Activated naive CD4-positive, alpha-beta T cell (primary cell): ENCODE measurements around the gene EIF2B2.

Experiments
- DNase-seq, 4 experiments: peaks; one replicate each; lab custom pipeline; 2025; lab: John Stamatoyannopoulos, UW

EIF2B2 gene

GRCh38 chr14:74974364-74975058 lies 28.2 kb upstream of the EIF2B2 start:
- DNase-seq: no peak

GRCh38 chr14:74975059-74975810 lies 27.5 kb upstream of the EIF2B2 start:
- DNase-seq: no peak

- DNase-seq: no peak
Measured at GRCh38 chr14:74976264-74977113, 26.2 kb upstream of the EIF2B2 start.

- no peak for DNase-seq
Measured at GRCh38 chr14:74977164-74977900, 25.4 kb upstream of the EIF2B2 start.

- no peak for DNase-seq
Measured at GRCh38 chr14:74977901-74978385, 24.8 kb upstream of the EIF2B2 start.

- no peak for DNase-seq
Measured at GRCh38 chr14:74978416-74978947, 24.2 kb upstream of the EIF2B2 start.

GRCh38 chr14:74979029-74979428 lies 23.7 kb upstream of the EIF2B2 start:
- no peak for DNase-seq

GRCh38 chr14:74979442-74980397 lies 23.0 kb upstream of the EIF2B2 start:
- no peak for DNase-seq

- DNase-seq: no peak
Measured at GRCh38 chr14:74980398-74980730, 22.4 kb upstream of the EIF2B2 start.

GRCh38 chr14:74980731-74981461 lies 21.8 kb upstream of the EIF2B2 start:
- no peak for DNase-seq

- DNase-seq: no peak
Measured at GRCh38 chr14:74981462-74981782, 21.3 kb upstream of the EIF2B2 start.

- DNase-seq: no peak
Measured at GRCh38 chr14:74981833-74982232, 20.9 kb upstream of the EIF2B2 start.

- DNase-seq: no peak
Measured at GRCh38 chr14:74982661-74983060, 20.1 kb upstream of the EIF2B2 start.

GRCh38 chr14:74983343-74983742 lies 19.4 kb upstream of the EIF2B2 start:
- no peak for DNase-seq

- no peak for DNase-seq
Measured at GRCh38 chr14:74984236-74985027, 18.3 kb upstream of the EIF2B2 start.

GRCh38 chr14:74985028-74985310 lies 17.8 kb upstream of the EIF2B2 start:
- no peak for DNase-seq

- DNase-seq: no peak
Measured at GRCh38 chr14:74985806-74986205, 16.9 kb upstream of the EIF2B2 start.

- DNase-seq: no peak
Measured at GRCh38 chr14:74988131-74988530, 14.6 kb upstream of the EIF2B2 start.

GRCh38 chr14:74988993-74989392 lies 13.7 kb upstream of the EIF2B2 start:
- DNase-seq: no peak
